Fibroblast of the conjunctiva (primary cell): ENCODE data around the gene C12orf57.

Source experiments
- DNase-seq: peaks from one replicate; pipeline ENCODE4 v3.0.0-alpha.2; 2010; ENCODE audit warnings: low read depth

The C12orf57 gene

DNA sequence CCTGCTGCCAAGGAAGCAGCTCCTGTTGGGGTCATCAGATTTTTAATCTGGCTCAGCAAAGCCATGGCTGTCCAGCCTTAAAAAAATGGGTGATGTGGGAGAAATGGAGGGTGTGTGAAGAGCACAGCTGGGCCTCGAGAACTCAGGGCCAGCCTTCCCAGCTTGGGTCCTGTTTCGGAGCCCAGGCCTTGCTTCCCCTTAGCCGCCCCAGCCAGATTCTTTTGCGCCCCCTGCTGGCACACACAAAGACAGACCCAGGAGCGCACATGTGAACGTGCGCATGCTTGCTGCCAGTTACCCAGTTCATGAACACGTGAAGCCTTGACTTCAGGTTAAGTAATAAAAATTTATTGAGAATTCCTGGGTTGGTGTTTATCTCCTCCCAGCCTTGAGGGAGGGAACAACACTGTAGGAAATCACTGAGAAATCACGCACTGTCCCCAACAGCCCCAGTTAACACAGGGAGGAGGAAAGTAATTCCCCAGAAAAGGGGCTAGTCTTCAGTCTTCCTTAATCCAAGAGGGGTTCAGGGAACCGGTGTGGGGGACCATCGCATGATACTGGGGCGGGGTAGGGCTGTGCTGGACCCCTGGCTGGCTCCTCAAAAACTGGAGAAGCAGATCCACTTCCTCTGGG, 21.3 kb downstream of the C12orf57 start:
- peak; percentile 82 for DNase-seq

DNA sequence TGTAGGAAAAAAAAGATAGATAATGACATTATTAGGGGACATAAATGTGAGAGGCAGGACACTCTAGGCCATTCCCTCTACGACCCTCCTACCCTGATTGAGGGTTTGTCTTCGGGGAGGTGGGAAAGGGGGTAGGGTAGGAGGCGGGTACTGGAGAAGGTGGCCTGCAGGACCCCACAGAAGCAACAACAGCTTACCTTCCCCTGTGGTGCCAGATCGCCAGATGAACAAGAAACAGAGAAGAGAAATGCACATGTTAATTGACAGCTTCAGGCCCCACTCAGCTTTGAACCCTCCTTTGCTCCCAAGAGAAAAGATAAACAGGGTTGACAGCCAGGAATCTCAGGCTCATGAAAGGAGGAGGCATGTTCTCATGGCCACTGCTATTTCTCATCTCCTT, 21.9 kb downstream of the C12orf57 start:
- DNase-seq = no peak

DNA sequence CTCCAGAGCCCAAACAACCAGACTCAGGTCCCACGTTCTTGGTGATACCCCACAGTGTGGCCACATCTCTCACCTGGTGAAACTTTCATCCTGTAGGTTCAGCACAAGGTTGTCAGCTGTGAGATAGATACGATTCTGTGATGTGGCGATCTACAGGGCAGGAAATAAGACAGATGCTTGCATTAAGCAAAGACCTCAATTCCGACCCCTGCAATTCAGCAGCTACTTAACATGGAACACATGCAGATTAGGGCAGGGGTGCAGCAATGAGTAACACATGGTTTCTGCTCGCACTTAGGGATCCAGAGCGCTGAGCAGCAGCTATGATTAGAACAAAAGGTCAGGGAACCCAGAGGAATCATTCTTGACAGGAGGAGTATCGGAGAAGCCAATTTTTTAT, 22.5 kb downstream of the C12orf57 start:
- DNase-seq = no peak

- no peak for DNase-seq
Measured at GRCh38 chr12:6967651-6968100, 23.9 kb downstream of the C12orf57 start.

DNA sequence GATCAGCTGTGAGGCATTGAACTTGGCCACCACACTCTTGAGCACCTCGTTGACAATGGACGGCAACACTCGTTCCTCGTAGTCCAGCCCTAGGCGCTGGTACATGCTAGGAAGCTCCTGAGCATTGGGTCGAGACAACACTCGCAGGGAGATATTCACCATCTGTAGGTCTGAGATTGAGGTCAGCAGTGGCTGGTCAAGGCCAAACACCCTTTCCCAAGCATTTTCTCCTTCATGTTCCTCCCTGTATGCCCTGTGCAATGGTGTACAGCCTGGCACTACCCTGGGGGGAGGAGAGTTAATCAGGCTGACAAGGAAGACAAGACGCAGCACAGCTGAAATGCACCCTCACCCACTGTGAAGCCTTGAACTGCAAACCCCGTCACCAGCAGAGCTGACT, 24.6 kb downstream of the C12orf57 start:
- DNase-seq = no peak

GRCh38 chr12:6970096-6970527, 26.3 kb downstream of the C12orf57 start:
- DNase-seq = no peak

DNA sequence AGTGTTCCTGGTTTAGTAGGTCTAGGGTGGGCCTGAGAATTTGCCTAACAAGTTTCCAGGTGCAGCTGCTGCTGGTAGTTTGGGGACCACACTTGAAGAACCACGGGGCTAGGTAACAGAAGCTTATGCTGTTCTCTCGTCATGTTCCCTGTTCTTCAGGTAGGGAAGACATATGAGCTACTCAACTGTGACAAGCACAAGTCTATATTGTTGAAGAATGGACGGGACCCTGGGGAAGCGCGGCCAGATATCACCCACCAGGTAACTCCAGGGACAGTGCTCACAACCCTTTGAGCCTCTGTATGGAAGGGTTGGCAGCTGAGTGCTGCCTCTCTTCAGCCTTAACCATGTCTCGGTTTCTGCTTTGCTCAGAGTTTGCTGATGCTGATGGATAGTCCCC, 30.4 kb downstream of the C12orf57 start:
- DNase-seq = no peak

DNA sequence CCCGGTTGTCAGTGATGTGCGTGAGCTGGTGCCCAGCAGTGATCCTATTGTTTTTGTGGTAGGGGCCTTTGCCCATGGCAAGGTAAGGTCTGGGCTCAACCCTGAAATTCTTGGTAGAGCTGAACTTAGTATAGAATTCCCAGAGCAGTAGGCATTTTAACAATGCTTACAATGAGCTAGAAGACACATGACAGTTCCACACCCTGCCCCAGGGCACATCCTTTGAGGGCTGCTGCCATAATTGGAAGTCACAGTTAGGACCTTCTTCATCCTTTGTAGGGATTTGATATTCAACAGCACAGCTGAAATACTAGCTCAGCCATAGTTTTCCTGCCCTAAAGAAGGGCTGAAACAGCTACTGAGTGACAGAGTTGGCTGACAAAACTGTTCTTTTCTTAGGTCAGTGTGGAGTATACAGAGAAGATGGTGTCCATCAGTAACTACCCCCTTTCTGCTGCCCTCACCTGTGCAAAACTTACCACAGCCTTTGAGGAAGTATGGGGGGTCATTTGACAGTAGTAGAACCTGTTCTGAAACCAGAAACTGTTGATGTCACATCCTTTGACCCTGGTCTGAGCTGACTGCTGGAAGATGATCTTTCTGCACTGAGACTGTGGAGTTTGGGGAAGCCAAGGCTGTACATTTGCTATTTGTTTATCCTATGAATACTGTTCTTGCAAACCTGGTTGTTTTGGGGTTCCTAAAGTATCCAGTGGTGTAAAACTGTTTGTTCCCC, 31.6 kb downstream of the C12orf57 start:
- no peak for DNase-seq

- no peak for DNase-seq
Measured at GRCh38 chr12:6977653-6978052, 33.8 kb downstream of the C12orf57 start.

DNA sequence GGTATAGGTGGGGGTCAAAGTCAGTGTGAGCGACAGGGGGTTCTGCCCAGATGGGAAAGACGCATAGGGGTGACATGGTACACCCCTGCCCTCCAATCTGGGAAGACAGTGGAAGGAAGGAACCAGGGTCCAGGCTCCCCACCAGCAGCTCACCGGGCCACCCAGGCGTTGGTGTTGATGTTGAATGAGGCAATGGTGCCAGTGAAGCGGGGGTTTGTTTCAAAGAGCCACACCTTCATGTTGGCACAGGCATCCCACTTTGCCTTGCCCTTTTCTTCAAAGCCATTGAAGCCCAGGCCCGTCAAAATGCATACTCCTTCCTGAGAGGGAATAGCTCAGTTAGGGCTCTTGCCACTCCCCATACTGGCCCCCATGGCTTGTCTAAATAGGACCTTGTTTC, 34.4 kb downstream of the C12orf57 start:
- DNase-seq = no peak

DNA sequence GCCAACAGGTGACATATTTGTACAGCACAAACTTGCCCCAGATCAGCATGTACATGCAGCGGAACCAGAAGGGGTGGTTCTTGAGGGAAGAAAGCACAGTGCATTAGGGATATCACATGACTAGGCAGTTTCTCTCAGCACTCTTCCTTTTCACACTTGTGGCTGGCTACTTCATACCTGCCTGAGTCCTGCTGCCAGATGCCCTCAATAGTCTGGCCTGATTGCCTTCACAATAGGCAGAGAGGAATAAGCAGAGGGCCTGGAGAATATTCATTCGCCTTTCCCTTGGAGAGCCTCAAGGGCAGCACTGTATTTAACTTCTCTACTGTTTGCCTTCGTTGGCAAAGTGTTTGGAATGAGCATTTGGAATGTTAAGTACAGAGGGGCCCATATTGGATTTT, 34.8 kb downstream of the C12orf57 start:
- DNase-seq = no peak

- no peak for DNase-seq
Measured at GRCh38 chr12:6979021-6979420, 35.2 kb downstream of the C12orf57 start.

GRCh38 chr12:6979453-6979852, 35.6 kb downstream of the C12orf57 start:
- DNase-seq = no peak

- no peak for DNase-seq
Measured at GRCh38 chr12:6980075-6980474, 36.3 kb downstream of the C12orf57 start.

DNA sequence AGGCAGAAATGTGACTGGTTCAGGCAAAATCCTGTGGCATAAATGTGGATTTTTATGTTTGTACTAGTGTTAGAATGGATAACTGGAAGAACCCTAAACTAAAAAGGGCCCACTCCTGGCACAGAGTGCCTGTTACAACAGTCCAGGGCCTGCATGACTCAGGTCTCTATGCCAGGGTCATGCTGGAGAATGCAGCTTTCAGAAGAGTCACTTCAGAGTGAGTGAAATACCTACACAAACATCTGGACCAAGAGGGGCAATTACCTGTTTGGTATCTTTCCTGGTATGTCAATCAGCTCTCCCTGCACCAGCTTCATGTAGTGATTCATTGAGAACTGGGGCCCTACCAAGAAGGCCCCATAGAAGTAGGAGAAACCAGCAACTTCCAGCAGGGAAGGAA, 36.9 kb downstream of the C12orf57 start:
- DNase-seq = no peak

GRCh38 chr12:6981152-6982052, 37.6 kb downstream of the C12orf57 start:
- DNase-seq = no peak

DNA sequence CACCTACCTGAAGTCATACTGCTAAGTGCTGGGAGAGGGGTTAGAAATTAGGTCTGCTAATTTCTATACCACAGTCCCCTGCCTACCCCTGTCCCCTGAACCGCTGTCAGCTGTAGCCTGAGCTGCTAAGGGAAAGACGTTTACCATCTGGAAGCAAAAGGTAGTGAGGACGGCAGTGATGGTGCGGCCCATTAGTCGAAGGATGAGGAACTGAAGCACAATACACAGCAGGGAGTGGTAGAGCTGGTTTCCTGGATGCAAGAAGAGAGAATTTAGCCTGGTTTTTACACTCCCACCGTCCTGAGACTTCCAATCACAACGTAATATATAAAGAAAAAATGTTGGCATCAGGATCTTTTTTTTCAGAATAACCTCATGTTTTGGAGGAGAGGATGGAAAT, 38.7 kb downstream of the C12orf57 start:
- DNase-seq = no peak

- DNase-seq = no peak
Measured at GRCh38 chr12:6987956-6988553, 44.2 kb downstream of the C12orf57 start.
